Spleen (tissue), 11 donors: ENCODE measurements around the gene BTBD10. TPM values are rescaled to one million over a fixed set of nuclear protein-coding genes. Genes with fewer than 3 reads are reported as not detected.

Source experiments
- DNase-seq: peaks from one replicate; pipeline ENCODE4 v3.0.0-alpha.2; 2020
- H3K27ac ChIP-seq, 8 donors: fragments of 200-600 bp; sonication (generic) in 7 of 8; 1 replicate in 4 of 8; 2 replicates in 4 of 8; pipeline versions ENCODE4 v1.5.0 to v1.8.0; 2016 to 2021; ENCODE audit warnings: inconsistent platforms in 4 of 8, mild to moderate bottlenecking in 4 of 8, moderate library complexity in 1 of 8
- H3K27me3 ChIP-seq, 7 donors: fragments of 200-600 bp; sonication (generic) in 6 of 7; replicated peaks in 1 of 7; 1 replicate in 4 of 7; 2 replicates in 3 of 7; pipeline versions ENCODE4 v1.5.0 to v1.8.0; 2016 to 2021; ENCODE audit warnings: inconsistent platforms in 3 of 7, mild to moderate bottlenecking in 1 of 7
- H3K36me3 ChIP-seq, 6 donors: fragments of 200-600 bp; sonication (generic) in 5 of 6; 1 replicate in 4 of 6; 2 replicates in 2 of 6; pipeline versions ENCODE4 v1.5.0 to v1.8.0; 2016 to 2021; ENCODE audit warnings: inconsistent platforms in 2 of 6
- H3K4me1 ChIP-seq, 6 donors: fragments of 200-600 bp; sonication (generic) in 5 of 6; 1 replicate in 3 of 6; 2 replicates in 3 of 6; pipeline versions ENCODE4 v1.5.0 to v1.8.0; 2016 to 2021; ENCODE audit warnings: inconsistent platforms in 3 of 6
- H3K4me3 ChIP-seq, 8 donors: fragments of 200-600 bp; sonication (generic) in 7 of 8; 1 replicate in 4 of 8; 2 replicates in 4 of 8; pipeline versions ENCODE4 v1.5.0 to v1.8.0; 2016 to 2021; ENCODE audit warnings: inconsistent platforms in 4 of 8, mild to moderate bottlenecking in 4 of 8, moderate library complexity in 2 of 8
- H3K9me3 ChIP-seq, 8 donors: fragments of 200-600 bp; sonication (generic) in 7 of 8; 1 replicate in 4 of 8; 2 replicates in 4 of 8; pipeline versions ENCODE4 v1.5.0 to v1.8.0; 2016 to 2021; ENCODE audit warnings: inconsistent platforms in 4 of 8
- POLR2A ChIP-seq, 3 donors: fragments of 450-650 bp; IDR thresholded peaks; one replicate each; pipeline ENCODE4 v1.5.1; 2017; ENCODE audit warnings: antibody characterized with exemption in 3 of 3, mild to moderate bottlenecking in 1 of 3
- POLR2AphosphoS5 ChIP-seq, 3 donors: sonication (generic); formaldehyde crosslinking; IDR thresholded peaks; one replicate each; pipeline ENCODE4 v1.5.1; 2017; ENCODE audit warnings: antibody characterized with exemption in 3 of 3
- WGBS, 5 donors: extraction: QIAGEN DNeasy Blood & Tissue Kit in 3 of 5; methylation state at CpG; one replicate each; pipeline versions ENCODE4 v1.1.5 to v1.1.7; 2013 to 2018; 5-methylcytosine and 5-hydroxymethylcytosine counted together
- intact Hi-C: fragments of 100-400 bp; cut with DNase I; formaldehyde crosslinking; loops from one replicate; pipeline ENCODE4 v1.15.0; 2023; ENCODE audit warnings: low total_unique reads
- polyA plus RNA-seq, 3 donors: library from polyadenylated mRNA; stranded (reverse); fragments of 200-250 nt; gene quantifications; one replicate each; pipeline ENCODE4 v1.2.1, GENCODE V29; 2013
- total RNA-seq, 7 donors: library from RNA; depleted of rRNA in 3 of 7; stranded (reverse); fragments of >200 nt in 3 of 7; fragmentation: NEBNext Ultra II Directional in 4 of 7; extraction: Animal tissue kit (Norgen Biotek cat#: 25700) in 4 of 7; gene quantifications; one replicate each; pipeline versions ENCODE4 v1.1.0 to v1.2.1, GENCODE V29; 2016 to 2021
- TF ChIP-seq, protein P1 (sequence below), 11 experiments: fragments of 200-600 bp in 7 of 11; fragments of 450-650 bp in 4 of 11; sonication (generic) in 4 of 11; IDR thresholded peaks in 8 of 11; conservative IDR thresholded peaks in 3 of 11; 1 replicate in 7 of 11; 2 replicates in 4 of 11; pipeline versions ENCODE4 v1.4.0 to v1.8.0; 2016 to 2021; ENCODE audit warnings: antibody characterized with exemption in 11 of 11, inconsistent platforms in 4 of 11, mild to moderate bottlenecking in 1 of 11
- donor health status: healthy with polysubstance abuse.
- donor health status: DM: no; HTN: no; CAD: no; lungs with moderate emphysema.
- donor health status: DM: no; HTN: no; CAD: no.
- donor health status: Bipolar disorder and iron deficiency.
- donor health status: healthy.
- donor health status: DM: no; HTN: no; CAD: no.
- donor health status: DM: yes; HTN: yes; CAD: no.

BTBD10 gene
- total and polyA plus RNA-seq, 10 donors, result 8.8 to 32.5 (median 25.1) TPM

DNA sequence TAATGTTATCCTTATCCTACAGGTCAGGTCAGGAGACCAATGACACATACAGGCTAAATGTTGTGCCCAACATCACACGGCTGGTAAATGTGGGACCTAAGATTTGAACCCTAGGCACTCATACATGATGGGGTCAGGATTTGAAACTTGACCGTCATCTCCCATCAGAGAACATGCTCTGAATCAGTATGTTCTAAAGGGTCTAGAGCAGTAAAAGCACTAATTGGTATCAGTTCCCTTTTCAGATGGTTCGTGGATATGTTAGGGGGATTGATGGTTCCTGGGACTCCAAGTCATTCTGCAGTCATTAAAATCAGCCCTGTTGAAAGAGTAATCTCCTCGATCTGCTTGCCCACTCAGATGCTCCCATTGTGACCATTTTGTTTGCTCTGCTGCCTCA lies 120.0 kb downstream of the BTBD10 start:
- Histone ChIP-seq H3K9me3 (no peaks in the 10 kb centered on the region), H3K27ac (no peak overlapping the region), H3K36me3 (peaks cover 0 to 45% (median 2%) of the 10 kb centered on the region in 6 donors), H3K27me3 (no peaks in the 10 kb centered on the region), H3K4me1 (peaks cover 3 to 86% (median 32%) of the 10 kb centered on the region in 6 donors), H3K4me3 (no peak overlapping the region)
- intact Hi-C loops, result loop anchor here (10.0 kb wide), 1 partner anchor 378 kb away; no protein-coding TSS in a partner anchor
- no peak for TF ChIP-seq POLR2AphosphoS5 (IDR thresholded peaks at IDR 0.05)
- TF ChIP-seq, protein P1, sequence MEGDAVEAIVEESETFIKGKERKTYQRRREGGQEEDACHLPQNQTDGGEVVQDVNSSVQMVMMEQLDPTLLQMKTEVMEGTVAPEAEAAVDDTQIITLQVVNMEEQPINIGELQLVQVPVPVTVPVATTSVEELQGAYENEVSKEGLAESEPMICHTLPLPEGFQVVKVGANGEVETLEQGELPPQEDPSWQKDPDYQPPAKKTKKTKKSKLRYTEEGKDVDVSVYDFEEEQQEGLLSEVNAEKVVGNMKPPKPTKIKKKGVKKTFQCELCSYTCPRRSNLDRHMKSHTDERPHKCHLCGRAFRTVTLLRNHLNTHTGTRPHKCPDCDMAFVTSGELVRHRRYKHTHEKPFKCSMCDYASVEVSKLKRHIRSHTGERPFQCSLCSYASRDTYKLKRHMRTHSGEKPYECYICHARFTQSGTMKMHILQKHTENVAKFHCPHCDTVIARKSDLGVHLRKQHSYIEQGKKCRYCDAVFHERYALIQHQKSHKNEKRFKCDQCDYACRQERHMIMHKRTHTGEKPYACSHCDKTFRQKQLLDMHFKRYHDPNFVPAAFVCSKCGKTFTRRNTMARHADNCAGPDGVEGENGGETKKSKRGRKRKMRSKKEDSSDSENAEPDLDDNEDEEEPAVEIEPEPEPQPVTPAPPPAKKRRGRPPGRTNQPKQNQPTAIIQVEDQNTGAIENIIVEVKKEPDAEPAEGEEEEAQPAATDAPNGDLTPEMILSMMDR (IDR thresholded peaks at IDR 0.05 in 8 of 11, conservative IDR thresholded peaks at IDR 0.05 in 3 of 11), result no peak
- DNase-seq, result no peak
- 76 to 83% (median 79%) methylated on average over 4 of the region's 4 CpGs for WGBS, 5 donors

DNA sequence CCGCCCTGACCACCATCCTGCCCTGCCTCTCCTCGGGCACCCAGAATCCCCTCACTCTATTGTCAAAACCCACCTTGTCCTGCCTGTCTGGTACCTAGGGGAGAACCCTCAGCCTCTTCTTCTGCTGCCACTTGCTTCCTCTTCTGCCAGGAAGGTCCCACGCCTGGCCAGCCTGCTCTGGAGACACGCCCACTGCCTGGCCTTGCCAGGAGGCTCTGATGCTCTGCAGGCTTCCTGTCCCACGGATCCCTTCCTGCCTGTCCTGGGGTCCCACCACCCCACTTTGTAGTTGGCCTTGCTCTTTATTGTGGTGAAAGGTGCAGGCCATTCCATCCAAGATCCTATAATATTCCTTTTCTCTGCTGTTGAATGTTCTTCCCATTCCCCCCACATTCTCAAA lies 122.0 kb downstream of the BTBD10 start:
- Histone ChIP-seq H3K36me3 (peaks cover 0 to 35% (median 0%) of the 10 kb centered on the region in 6 donors), H3K9me3 (no peaks in the 10 kb centered on the region), H3K4me3 (no peak overlapping the region), H3K27me3 (no peaks in the 10 kb centered on the region), H3K27ac (no peak overlapping the region), H3K4me1 (peaks cover 9 to 88% (median 31%) of the 10 kb centered on the region in 6 donors)
- 39 to 55% (median 46%) methylated on average over 5 of the region's 5 CpGs for WGBS, 5 donors
- TF ChIP-seq POLR2AphosphoS5 (IDR thresholded peaks at IDR 0.05), result peak in 2 of 3 donors; percentile 13 to 31
- TF ChIP-seq, protein P1 (IDR thresholded peaks at IDR 0.05 in 8 of 11, conservative IDR thresholded peaks at IDR 0.05 in 3 of 11), result no peak
- intact Hi-C loops, result loop anchor here (10.0 kb wide), 1 partner anchor 376 kb away; no protein-coding TSS in a partner anchor
- DNase-seq, result no peak

DNA sequence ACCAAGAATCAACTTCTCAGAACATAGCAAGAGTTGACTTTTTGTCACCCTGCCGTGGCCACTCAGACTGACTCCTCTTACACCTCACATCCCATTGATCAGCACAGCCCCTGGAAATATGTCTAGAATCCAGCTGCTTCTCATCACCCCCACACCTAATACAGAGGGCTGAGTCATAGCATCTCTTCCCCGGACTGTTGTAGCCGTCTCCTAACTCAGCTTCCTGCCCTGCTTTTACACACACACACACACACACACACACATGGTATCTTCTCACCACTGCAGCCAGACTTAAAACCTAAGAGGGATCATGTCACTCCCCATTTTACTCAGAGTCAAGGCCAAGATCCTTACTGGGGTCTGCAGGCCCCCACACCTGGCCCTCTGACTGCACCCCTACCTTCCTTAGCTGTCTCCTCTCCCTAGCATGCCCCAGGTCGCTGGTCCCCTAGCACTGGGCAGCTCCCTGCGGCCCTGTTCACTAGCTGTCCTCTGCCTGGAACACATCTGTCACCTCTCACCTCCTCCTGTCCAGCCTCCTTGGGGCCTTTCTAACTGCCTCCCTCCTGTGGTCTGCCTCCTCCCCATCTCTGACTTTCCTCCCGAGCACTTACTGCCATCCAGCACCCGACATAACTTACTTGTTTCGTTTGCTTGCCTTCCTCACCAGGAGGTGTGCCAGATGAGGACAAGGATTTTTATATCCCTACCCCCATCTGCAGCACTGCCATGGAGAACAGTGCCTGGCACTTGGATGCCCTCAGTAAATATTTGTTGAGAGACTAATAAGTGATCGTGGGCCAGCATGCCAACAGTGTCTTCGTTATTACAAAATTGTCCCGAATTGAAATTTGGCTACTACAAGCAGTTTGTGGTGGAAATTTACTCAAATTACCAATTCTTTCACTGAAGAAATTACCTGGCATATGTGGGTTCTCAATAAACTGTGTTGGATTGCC lies 123.5 kb downstream of the BTBD10 start:
- intact Hi-C loops, result loop anchor here (5.0 to 10.0 kb wide), 2 partner anchors 127 to 375 kb away; no protein-coding TSS in a partner anchor
- Histone ChIP-seq H3K4me3 (no peak overlapping the region), H3K9me3 (no peaks in the 10 kb centered on the region), H3K27ac (peak overlapping the region in 1 of 8 donors; percentile 67), H3K27me3 (no peaks in the 10 kb centered on the region), H3K4me1 (peaks cover 9 to 95% (median 42%) of the 10 kb centered on the region in 6 donors), H3K36me3 (peaks cover 0 to 25% (median 0%) of the 10 kb centered on the region in 6 donors)
- no peak for DNase-seq
- 72 to 78% (median 75%) methylated on average over 11 of the region's 11 CpGs for WGBS, 5 donors
- TF ChIP-seq POLR2A (IDR thresholded peaks at IDR 0.05) (no peak), POLR2AphosphoS5 (IDR thresholded peaks at IDR 0.05) (no peak)
- TF ChIP-seq, protein P1 (IDR thresholded peaks at IDR 0.05 in 8 of 11, conservative IDR thresholded peaks at IDR 0.05 in 3 of 11), result no peak
